Skeletal muscle satellite cell (primary cell): ENCODE results near the gene ALOXE3. TPM values are rescaled to one million over a fixed set of nuclear protein-coding genes. Genes with fewer than 3 reads are reported as not detected.

Experiments used
- H3K27me3 ChIP-seq: 2 replicates; pipeline ENCODE4 v1.7.0; 2013; ENCODE audit warnings: low read length; ENCODE audit not compliant: control insufficient read depth, insufficient read depth
- H3K36me3 ChIP-seq: 2 replicates; pipeline ENCODE4 v1.7.0; 2013; ENCODE audit warnings: mild to moderate bottlenecking, control low read depth, low read length; ENCODE audit not compliant: insufficient read depth
- H3K4me1 ChIP-seq: 2 replicates; pipeline ENCODE4 v1.7.0; 2013; ENCODE audit warnings: low read length; ENCODE audit not compliant: control insufficient read depth, insufficient read depth
- H3K4me2 ChIP-seq: 2 replicates; pipeline ENCODE4 v1.7.0; 2013; ENCODE audit warnings: mild to moderate bottlenecking, low read length
- H3K4me3 ChIP-seq: 2 replicates; pipeline ENCODE4 v1.7.0; 2013; ENCODE audit warnings: low read length
- H3K9ac ChIP-seq: 2 replicates; pipeline ENCODE4 v1.7.0; 2013; ENCODE audit warnings: mild to moderate bottlenecking, low read depth, low read length, moderate library complexity
- H3K9me3 ChIP-seq: replicated peaks from 2 replicates; pipeline ENCODE4 v1.7.0; 2013; ENCODE audit warnings: mild to moderate bottlenecking, control low read depth, low read length
- total RNA-seq: library from RNA; depleted of rRNA; stranded (reverse); fragments of >200 nt; gene quantifications from 2 replicates; pipeline ENCODE4 v1.2.3, GENCODE V29; 2012; rRNA removed

Gene ALOXE3
- total RNA-seq, result under 0.01 and 0.25 TPM in 2 replicates

DNA sequence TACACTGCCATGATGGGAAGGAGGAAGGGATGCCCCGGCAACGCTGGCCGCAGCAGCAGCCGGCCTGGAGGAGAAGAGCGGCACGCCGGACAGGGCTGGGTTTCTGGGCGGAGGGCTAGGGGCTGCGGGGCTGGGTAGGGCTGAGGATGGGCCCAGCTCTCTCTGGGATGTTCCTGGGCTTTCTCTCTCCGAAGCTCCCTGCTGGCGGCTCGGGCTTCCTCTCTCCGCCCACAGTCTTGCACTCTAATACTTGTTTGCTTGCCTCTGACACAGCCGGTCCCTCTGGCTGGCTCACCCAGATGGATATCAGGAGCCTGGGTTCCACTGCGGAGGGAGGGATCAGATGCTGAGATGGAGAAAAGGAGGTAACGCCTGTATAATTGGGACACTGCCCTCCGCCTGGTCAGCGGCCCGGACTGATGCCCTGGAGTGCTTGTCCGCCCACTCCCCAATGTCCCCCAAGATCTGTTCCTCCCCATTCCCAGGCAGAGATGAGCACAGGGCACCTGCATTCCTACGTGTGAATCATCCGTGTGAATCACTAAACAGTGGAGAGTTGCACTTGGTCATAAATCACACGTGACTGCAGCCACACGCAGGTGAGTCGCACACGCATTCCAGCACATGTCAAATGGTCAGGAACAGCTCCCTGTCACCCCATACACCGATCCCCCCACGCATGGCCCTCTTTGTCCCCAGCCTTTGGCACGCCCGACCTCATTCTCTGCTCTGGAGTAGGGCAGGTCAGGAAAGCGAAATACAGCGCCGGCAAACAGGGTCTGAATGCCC is at the start of gene ALOXE3:
Gene ALOXE3, minus strand, starts transcription at position 535 of the 789 bp plus-strand sequence. Its CDS starts 524 bp downstream, at position 11.
- no peaks in the 10 kb centered on the region for H3K36me3 ChIP-seq
- H3K27me3 ChIP-seq, result peaks cover 32% of the 10 kb centered on the region
- H3K9ac ChIP-seq, result peak within 1 kb of the TSS; percentile 60
- peak within 1 kb of the TSS; percentile 70 for H3K4me3 ChIP-seq
- peaks cover 24% of the 10 kb centered on the region for H3K4me1 ChIP-seq
- H3K4me2 ChIP-seq, result peak within 1 kb of the TSS; percentile 96
- H3K9me3 ChIP-seq, result no peaks in the 10 kb centered on the region

GRCh38 chr17:8167526-8167925 is 49.2 kb upstream of the ALOXE3 start:
- Histone ChIP-seq H3K4me1 (peaks cover 26% of the 10 kb centered on the region), H3K27me3 (no peaks in the 10 kb centered on the region), H3K4me3 (no peak overlapping the region)

GRCh38 chr17:8166731-8167130 is 48.4 kb upstream of the ALOXE3 start:
- H3K9ac ChIP-seq, result no peak overlapping the region

More at GRCh38 chr17:8167526-8167925, 49.2 kb upstream of the ALOXE3 start:
- Histone ChIP-seq H3K4me2 (no peak overlapping the region), H3K9me3 (no peaks in the 10 kb centered on the region), H3K9ac (no peak overlapping the region), H3K36me3 (no peaks in the 10 kb centered on the region)

GRCh38 chr17:8164815-8165131 is 46.5 kb upstream of the ALOXE3 start:
- Histone ChIP-seq H3K36me3 (peaks cover 11% of the 10 kb centered on the region), H3K4me3 (peak overlapping the region; percentile 10), H3K27me3 (no peaks in the 10 kb centered on the region), H3K9me3 (no peaks in the 10 kb centered on the region), H3K9ac (peak overlapping the region; percentile 100), H3K4me1 (peaks cover 41% of the 10 kb centered on the region), H3K4me2 (peak overlapping the region; percentile 67)

More at GRCh38 chr17:8166731-8167130, 48.4 kb upstream of the ALOXE3 start:
- Histone ChIP-seq H3K27me3 (no peaks in the 10 kb centered on the region), H3K9me3 (no peaks in the 10 kb centered on the region), H3K4me3 (no peak overlapping the region), H3K4me2 (no peak overlapping the region), H3K4me1 (peaks cover 29% of the 10 kb centered on the region), H3K36me3 (no peaks in the 10 kb centered on the region)

- no peaks in the 10 kb centered on the region for H3K9me3 ChIP-seq
- peak overlapping the region; percentile 67 for H3K4me2 ChIP-seq
- H3K9ac ChIP-seq, result peak overlapping the region; percentile 100
- peaks cover 17% of the 10 kb centered on the region for H3K36me3 ChIP-seq
- peaks cover 41% of the 10 kb centered on the region for H3K4me1 ChIP-seq
- H3K27me3 ChIP-seq, result no peaks in the 10 kb centered on the region
- peak overlapping the region; percentile 10 for H3K4me3 ChIP-seq
These were observed 45.9 kb upstream of the ALOXE3 start for GRCh38 chr17:8163978-8164814.

GRCh38 chr17:8162997-8163977 is 45.0 kb upstream of the ALOXE3 start:
- Histone ChIP-seq H3K36me3 (peaks cover 20% of the 10 kb centered on the region), H3K9ac (peak overlapping the region; percentile 100), H3K4me2 (peak overlapping the region; percentile 88), H3K4me1 (peaks cover 45% of the 10 kb centered on the region), H3K27me3 (no peaks in the 10 kb centered on the region), H3K4me3 (peak overlapping the region; percentile 99), H3K9me3 (no peaks in the 10 kb centered on the region)

GRCh38 chr17:8162233-8162996 is 44.1 kb upstream of the ALOXE3 start, which contains the start of gene VAMP2:
Gene VAMP2 (minus strand): TSS chr17:8162948. CDS start chr17:8162879, 69 bp downstream.
- peaks cover 20% of the 10 kb centered on the region for H3K36me3 ChIP-seq
- H3K4me2 ChIP-seq, result peak within 1 kb of the TSS; percentile 99
- no peaks in the 10 kb centered on the region for H3K9me3 ChIP-seq
- H3K4me3 ChIP-seq, result peak within 1 kb of the TSS; percentile 99
- peaks cover 45% of the 10 kb centered on the region for H3K4me1 ChIP-seq
- peak within 1 kb of the TSS; percentile 100 for H3K9ac ChIP-seq
- H3K27me3 ChIP-seq, result no peaks in the 10 kb centered on the region

- H3K36me3 ChIP-seq, result peaks cover 20% of the 10 kb centered on the region
- no peaks in the 10 kb centered on the region for H3K9me3 ChIP-seq
- peak overlapping the region; percentile 99 for H3K4me3 ChIP-seq
- peaks cover 51% of the 10 kb centered on the region for H3K4me1 ChIP-seq
- no peaks in the 10 kb centered on the region for H3K27me3 ChIP-seq
- H3K9ac ChIP-seq, result peak overlapping the region; percentile 100
- peak overlapping the region; percentile 99 for H3K4me2 ChIP-seq
These were observed 43.2 kb upstream of the ALOXE3 start for GRCh38 chr17:8161289-8162232.

DNA sequence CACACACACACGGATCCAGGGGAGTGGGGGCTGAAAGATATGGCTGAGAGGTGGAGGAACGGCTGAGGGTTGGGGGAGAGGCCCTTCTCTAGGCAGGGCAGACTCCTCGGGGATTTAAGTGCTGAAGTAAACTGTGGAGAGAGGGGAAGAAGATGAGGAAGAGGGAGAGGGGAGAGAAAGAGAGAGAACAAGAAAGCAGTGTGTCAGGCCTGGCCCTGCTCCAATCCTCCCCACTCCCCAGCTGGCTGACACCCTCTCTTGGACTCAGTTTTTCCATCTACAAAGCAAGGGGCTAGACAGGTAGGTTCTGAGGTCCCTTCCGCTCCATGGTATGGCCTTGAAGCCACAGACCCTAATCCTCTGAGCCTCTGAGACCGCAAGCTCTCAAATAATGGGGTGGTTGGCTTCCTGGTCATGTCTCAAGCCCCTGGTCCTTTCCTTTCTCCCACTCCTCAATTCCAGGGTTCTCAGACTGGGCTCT is 42.5 kb upstream of the ALOXE3 start:
- peaks cover 23% of the 10 kb centered on the region for H3K36me3 ChIP-seq
- H3K9me3 ChIP-seq, result no peaks in the 10 kb centered on the region
- peak overlapping the region; percentile 100 for H3K9ac ChIP-seq
- H3K4me3 ChIP-seq, result peak overlapping the region; percentile 11
- peak overlapping the region; percentile 99 for H3K4me2 ChIP-seq
- peaks cover 44% of the 10 kb centered on the region for H3K4me1 ChIP-seq
- H3K27me3 ChIP-seq, result no peaks in the 10 kb centered on the region
